LoVo (cell line): Measurements from ENCODE around the gene THOC5.
"Not testable (repeated sequence)": the region's sequence is repeated elsewhere in the genome, so short reads cannot be mapped to it uniquely, and the experiment has no call there.

Experiments used
- DNase-seq: peaks from one replicate; pipeline ENCODE4 v3.0.0-alpha.2; 2016; ENCODE audit warnings: low spot score

The THOC5 gene

DNA sequence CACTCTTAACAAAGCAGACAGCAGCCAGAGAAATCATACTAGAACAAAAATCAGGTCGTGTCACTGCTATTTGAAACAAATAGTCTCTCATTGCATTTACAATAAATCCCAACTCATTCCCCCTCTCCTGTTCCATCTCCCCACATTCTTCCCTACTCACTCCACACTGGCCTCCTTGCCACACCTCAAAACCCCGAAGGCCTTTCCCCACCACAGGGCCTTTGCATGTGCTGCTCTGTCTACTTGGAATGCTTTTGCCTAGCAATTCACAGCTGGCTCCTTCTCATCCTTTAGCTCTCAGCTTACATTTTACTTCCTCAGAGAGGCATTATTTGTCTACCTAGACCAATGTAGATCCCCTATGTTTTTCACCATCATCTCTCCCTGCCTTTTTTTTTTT lies 6.3 kb upstream of the THOC5 start:
- DNase-seq: no peak

- DNase-seq: no peak
These were observed 5.5 kb upstream of the THOC5 start for GRCh38 chr22:29559030-29559429.

DNA sequence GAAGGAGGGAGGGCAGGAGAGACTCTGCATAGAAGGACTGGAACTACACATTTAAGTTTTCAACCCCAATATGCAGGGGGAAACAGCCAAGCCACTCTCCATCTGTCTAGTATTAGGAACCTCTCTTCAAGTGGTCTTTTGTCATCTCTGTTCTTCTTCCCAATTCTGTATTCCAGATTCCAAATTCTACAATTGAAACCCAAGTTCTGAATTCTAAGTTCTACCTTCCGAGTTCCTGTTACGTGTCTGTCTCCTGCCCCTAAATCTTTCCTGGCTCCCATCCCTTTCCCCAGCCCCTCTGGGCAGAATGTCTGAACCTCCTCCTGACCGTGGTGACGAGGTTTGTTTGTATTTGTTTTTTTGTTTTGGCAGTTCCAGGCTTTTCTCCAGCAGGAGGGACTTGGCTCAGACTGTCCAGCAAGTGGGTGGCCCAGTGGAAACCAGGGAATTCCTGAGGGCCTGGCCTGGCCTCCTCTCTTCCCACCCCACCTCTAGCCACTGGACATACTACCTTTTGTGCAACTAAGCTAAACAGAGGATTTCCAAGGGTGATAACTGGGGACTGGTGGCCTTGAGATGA lies 1.6 kb upstream of the THOC5 start:
- DNase-seq: no peak

DNA sequence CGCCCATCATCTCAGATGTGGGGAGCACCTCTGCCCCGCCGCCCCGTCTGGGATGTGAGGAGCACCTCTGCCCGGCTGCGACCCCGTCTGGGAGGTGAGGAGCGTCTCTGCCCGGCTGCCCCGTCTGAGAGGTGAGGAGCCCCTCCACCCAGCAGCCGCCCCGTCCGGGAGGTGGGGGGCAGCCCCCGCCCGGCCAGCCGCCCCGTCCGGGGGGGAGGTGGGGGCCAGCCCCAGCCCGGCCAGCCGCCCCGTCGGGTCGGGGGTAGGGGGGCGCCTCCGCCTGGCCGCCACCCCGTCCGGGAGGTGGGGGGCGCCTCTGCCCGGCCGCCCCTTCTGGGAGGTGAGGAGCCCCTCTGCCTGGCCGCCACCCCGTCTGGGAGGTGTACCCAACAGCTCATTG lies 1.2 kb downstream of the THOC5 start:
- DNase-seq: not testable (repeated sequence)

- no peak for DNase-seq
These were observed 3.6 kb downstream of the THOC5 start for GRCh38 chr22:29550005-29550404.

DNA sequence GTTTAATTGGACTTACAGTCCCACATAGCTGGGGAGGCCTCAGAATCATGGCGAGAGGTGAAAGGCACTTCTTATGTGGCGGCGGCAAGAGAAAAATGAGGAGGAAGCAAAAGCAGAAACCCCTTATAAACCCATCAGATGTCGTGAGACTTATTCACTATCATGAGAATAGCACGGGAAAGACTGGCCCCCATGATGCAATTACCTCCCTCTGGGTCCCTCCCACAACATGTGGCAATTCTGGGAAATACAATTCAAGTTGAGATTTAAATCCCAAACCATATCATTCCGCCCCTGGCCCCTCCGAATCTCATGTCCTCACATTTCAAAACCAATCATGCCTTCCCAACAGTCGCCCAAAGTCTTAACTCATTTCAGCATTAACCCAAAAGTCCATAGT lies 8.5 kb downstream of the THOC5 start:
- not testable (repeated sequence) for DNase-seq

DNA sequence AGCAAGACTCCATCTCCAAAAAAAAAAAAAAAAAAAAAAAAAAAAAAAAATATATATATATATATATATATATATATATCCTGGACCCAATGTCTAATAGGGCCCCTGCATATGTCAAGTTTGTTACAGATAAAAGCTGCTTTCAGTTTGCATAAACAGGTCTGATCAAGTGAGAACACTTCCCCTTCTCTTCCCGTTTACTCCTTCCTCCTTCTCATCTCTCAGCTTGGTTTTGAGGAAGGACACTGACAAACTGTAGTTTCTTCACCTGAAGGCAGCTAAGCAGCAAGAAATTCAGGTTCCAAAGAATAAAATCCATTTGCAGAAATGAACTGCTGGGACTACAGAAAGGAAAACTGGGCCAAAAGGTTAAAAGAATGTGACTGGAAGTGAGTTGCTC lies 11.7 kb downstream of the THOC5 start:
- DNase-seq: no peak

- DNase-seq: no peak
These were observed 14.5 kb downstream of the THOC5 start for GRCh38 chr22:29539105-29539504.

DNA sequence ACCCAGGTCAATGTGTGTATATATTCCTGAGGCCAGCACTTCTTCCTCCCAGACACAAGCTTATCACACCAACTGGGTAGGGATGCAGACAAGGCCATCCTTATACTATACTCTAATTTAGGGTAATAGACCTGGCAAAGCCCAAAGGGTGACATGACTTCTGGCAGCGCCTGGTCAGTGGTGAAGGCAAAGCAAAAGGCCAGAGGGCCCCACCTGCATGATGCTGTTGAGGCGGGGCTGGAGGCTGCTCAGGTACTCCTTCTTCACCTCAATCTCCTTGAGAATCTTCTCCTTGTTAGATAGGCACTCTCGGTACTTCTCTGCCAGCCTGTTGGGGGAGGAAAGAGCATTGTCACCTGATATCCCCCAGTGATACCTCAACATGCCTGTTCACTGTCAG lies 17.1 kb downstream of the THOC5 start:
- DNase-seq: no peak

GRCh38 chr22:29531419-29531818 lies 22.1 kb downstream of the THOC5 start:
- DNase-seq: no peak

DNA sequence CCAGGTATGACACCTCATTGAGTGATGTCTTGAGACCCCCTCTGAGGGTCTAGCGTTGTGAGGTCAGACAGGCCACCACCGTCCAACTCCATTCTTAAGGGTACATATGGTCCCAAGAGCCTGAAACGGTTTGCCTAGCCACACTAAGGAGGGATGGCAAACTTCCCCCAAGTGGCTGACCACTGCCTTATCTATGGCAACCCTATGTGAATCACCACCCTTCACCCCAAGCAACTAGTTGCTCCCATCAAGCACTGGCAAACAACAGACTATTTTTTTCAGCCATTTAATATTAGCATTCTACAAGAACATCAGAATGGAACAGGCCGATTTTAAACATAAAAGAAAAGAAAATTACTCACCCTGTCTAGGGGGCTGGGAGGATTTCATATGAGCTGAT lies 22.8 kb downstream of the THOC5 start:
- no peak for DNase-seq

- no peak for DNase-seq
These were observed 25.4 kb downstream of the THOC5 start for GRCh38 chr22:29528144-29528543.

GRCh38 chr22:29524442-29525191 lies 28.9 kb downstream of the THOC5 start:
- DNase-seq: no peak

GRCh38 chr22:29523761-29524160 lies 29.8 kb downstream of the THOC5 start:
- DNase-seq: no peak

DNA sequence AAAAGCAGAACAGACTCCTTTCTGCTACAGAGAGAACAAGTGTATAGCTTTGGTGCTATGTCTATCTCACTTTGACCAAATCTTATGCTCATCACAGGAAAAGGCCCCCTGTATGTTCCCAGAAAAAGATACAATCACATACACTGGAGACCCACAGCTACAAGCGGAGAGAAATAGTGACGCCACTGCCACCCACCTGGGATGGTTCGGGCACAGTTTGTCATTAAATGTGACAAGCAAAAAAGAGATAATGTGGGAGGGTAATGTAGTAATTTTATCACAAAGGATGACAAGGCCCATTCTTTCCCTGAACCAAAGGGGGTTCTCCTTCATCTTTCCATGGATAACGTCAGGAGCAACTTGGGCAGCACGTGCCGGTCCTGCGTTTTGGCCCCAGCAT lies 32.0 kb downstream of the THOC5 start:
- DNase-seq: no peak

GRCh38 chr22:29520851-29521250 lies 32.7 kb downstream of the THOC5 start:
- DNase-seq: no peak

GRCh38 chr22:29519996-29520395 lies 33.6 kb downstream of the THOC5 start:
- no peak for DNase-seq

- DNase-seq: no peak
These were observed 35.1 kb downstream of the THOC5 start for GRCh38 chr22:29518427-29518826.

GRCh38 chr22:29517215-29517908 lies 36.2 kb downstream of the THOC5 start:
- DNase-seq: no peak

- DNase-seq: no peak
These were observed 41.5 kb downstream of the THOC5 start for GRCh38 chr22:29512031-29512430.

DNA sequence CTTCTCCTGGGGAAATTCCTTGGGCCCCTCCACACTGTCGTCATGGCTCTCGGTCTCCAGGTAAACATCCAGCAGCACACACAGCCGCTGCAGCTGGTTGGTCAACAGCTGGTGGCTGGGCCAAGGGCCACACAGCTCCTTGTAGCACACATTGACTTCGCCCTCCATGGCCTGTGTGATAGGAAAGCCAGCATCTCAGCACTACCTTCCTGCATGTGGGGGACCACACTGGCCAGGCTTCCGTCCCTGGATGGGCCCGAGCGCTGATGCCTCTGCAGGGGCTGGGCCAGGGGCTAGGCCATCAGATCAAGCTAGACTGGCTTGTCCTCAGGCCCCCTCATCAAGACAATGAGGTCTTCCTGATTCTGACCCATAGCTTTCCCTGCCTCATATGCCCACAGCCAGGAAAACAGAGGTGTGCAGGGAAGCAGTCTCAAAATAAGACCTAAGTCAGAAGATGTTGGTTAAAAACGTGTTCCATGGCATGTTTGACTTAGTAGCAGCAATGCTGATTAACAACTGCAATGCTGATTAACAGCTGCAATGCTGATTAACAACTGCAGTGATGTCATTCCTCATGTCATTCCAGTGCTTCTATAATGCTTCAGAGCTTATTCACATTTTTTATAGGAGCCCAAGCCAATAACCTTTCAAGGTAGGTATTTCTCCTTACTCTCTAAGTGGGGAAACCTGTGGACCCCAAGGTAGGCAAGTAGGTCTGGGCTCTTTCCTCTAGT lies 42.3 kb downstream of the THOC5 start:
- no peak for DNase-seq

- DNase-seq: no peak
These were observed 43.0 kb downstream of the THOC5 start for GRCh38 chr22:29510542-29510941.

DNA sequence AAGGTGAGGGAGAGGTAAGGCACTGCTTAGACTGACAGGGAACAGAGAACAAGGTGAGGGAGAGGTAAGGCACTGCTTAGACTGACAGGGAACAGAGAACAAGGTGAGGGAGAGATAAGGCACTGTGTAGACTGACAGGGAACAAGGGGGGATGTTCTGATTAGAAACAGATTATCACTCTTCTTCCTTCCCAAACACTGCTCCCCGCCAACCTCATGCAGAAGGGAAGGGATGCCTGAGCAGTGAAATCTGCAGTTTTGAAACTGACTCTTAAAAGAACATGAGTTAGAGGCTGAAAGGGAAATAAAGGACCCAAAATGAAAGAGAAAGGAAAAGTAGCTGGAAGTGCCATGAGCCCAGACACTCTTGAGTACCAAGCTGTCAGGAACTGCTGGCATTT lies 43.7 kb downstream of the THOC5 start:
- DNase-seq: no peak
